Neural cell (in vitro differentiated cells): ENCODE results near the gene NLN. TPM values are rescaled to one million over a fixed set of nuclear protein-coding genes. Genes with fewer than 3 reads are reported as not detected.

Source experiments
- H2AFZ ChIP-seq: fragments of 200-600, 300-800 bp; sonication (generic), shearing (Covaris generic); 2 replicates; pipeline ENCODE4 v1.6.0; 2014; ENCODE audit warnings: low read depth, mild to moderate bottlenecking, antibody characterized with exemption, low read length, moderate library complexity
- H3F3A ChIP-seq: fragments of 200-600 bp; shearing (Covaris generic); 2 replicates; pipeline ENCODE4 v1.6.1; 2016; ENCODE audit warnings: mild to moderate bottlenecking, moderate library complexity, mixed read lengths, antibody characterized with exemption, low read length; ENCODE audit not compliant: insufficient read depth, poor library complexity, severe bottlenecking
- H3K27ac ChIP-seq: fragments of 200-600, 300-800 bp; sonication (generic), shearing (Covaris generic); 2 replicates; pipeline ENCODE4 v1.5.1; 2014; ENCODE audit warnings: mild to moderate bottlenecking, low read length, moderate library complexity
- H3K27me3 ChIP-seq: fragments of 300-800, 200-600 bp; sonication (generic), shearing (Covaris generic); 2 replicates; pipeline ENCODE4 v1.6.0; 2014; ENCODE audit warnings: mild to moderate bottlenecking, low read depth, low read length, moderate library complexity; ENCODE audit not compliant: insufficient read depth
- H3K36me3 ChIP-seq: fragments of 300-800, 200-600 bp; sonication (generic), shearing (Covaris generic); 2 replicates; pipeline ENCODE4 v1.5.1; 2014; ENCODE audit warnings: mild to moderate bottlenecking, antibody characterized with exemption, low read length, moderate library complexity; ENCODE audit not compliant: insufficient read depth
- H3K4me2 ChIP-seq: fragments of 300-800, 200-600 bp; sonication (generic), shearing (Covaris generic); 2 replicates; pipeline ENCODE4 v1.6.0; 2014; ENCODE audit warnings: mild to moderate bottlenecking, low read length
- H3K4me3 ChIP-seq: fragments of 300-800, 200-600 bp; sonication (generic), shearing (Covaris generic); 2 replicates; pipeline ENCODE4 v1.5.1; 2014; ENCODE audit warnings: mild to moderate bottlenecking, low read length, moderate library complexity
- H3K79me2 ChIP-seq: fragments of 200-600 bp; shearing (Covaris generic); replicated peaks from 2 replicates; pipeline ENCODE4 v1.6.0; 2014; ENCODE audit warnings: mild to moderate bottlenecking, low read length, moderate library complexity; ENCODE audit not compliant: insufficient read depth
- H3K9ac ChIP-seq: fragments of 300-800, 200-600 bp; sonication (generic), shearing (Covaris generic); 2 replicates; pipeline ENCODE4 v1.6.1; 2016; ENCODE audit warnings: mild to moderate bottlenecking, low read length, mixed read lengths
- H3K9me2 ChIP-seq: fragments of 200-600 bp; shearing (Covaris generic); 2 replicates; pipeline ENCODE4 v1.6.1; 2016; ENCODE audit warnings: mild to moderate bottlenecking, low read length, mixed read lengths; ENCODE audit not compliant: insufficient read depth
- H3K9me3 ChIP-seq: fragments of 200-600, 300-800 bp; sonication (generic), shearing (Covaris generic); 2 replicates; pipeline ENCODE4 v1.6.1; 2016; ENCODE audit warnings: mild to moderate bottlenecking, mixed run types, low read length, moderate library complexity, mixed read lengths
- H4K20me1 ChIP-seq: fragments of 200-600 bp; shearing (Covaris generic); 2 replicates; pipeline ENCODE4 v1.6.1; 2016; ENCODE audit warnings: mild to moderate bottlenecking, mixed run types; ENCODE audit not compliant: insufficient read depth
- EZH2 ChIP-seq: fragments of 200-600, 300-800 bp; shearing (Covaris generic), sonication (generic); IDR thresholded peaks from 2 replicates; pipeline ENCODE4 v1.6.1; 2014; ENCODE audit warnings: antibody characterized with exemption, low read length, borderline replicate concordance, mild to moderate bottlenecking; ENCODE audit not compliant: insufficient read depth, poor library complexity, severe bottlenecking
- MXI1 ChIP-seq: fragments of 450-650 bp; conservative IDR thresholded peaks from 2 replicates; pipeline ENCODE4 v1.6.1; 2014; ENCODE audit warnings: antibody characterized with exemption, mild to moderate bottlenecking; ENCODE audit not compliant: poor library complexity, severe bottlenecking
- RAD21 ChIP-seq: fragments of 450-650 bp; conservative IDR thresholded peaks from 2 replicates; pipeline ENCODE4 v1.6.1; 2014; ENCODE audit warnings: antibody characterized with exemption, mild to moderate bottlenecking, moderate library complexity
- TAF1 ChIP-seq: IDR thresholded peaks from 2 replicates; pipeline ENCODE4 v1.6.1; 2012; ENCODE audit warnings: low read depth
- polyA plus RNA-seq: library from polyadenylated mRNA; depleted of rRNA; stranded (reverse); fragments of >200 nt; gene quantifications from 2 replicates; pipeline ENCODE4 v1.2.3, GENCODE V29; 2014
- TF ChIP-seq, protein P1 (sequence below): IDR thresholded peaks from 2 replicates; pipeline ENCODE4 v1.6.1; 2012; ENCODE audit warnings: borderline replicate concordance
- TF ChIP-seq, protein P2 (sequence below): fragments of 450-650 bp; IDR thresholded peaks from 2 replicates; pipeline ENCODE4 v1.5.1; 2014; ENCODE audit warnings: antibody characterized with exemption, mild to moderate bottlenecking, moderate library complexity; ENCODE audit not compliant: poor library complexity, severe bottlenecking

The NLN gene
- polyA plus RNA-seq, 1 donor from 2014 or later, result 18.7 TPM

DNA sequence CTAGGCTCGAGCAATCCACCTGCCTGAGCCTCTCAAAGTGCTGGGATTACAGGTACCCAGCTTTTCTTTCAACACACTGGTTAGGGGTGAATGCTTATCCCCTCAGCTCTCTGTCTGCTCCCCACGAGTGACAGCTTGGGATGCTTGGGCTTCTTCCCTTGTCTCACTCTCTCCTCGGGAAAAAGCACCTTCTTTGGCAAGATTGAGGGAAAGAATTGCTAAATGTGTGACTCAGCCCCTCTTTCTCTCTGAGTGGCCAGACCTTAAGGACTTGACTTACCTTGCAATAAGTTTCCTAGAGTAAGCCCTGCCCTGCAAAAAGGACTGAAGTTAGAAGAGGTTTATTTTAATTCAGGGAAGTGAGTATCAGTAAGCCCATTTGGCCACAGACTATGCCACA, 136.3 kb downstream of the NLN start:
- no peaks in the 10 kb centered on the region for H4K20me1 ChIP-seq
- no peak overlapping the region for H3K9ac ChIP-seq
- no peak overlapping the region for H3K4me3 ChIP-seq
- H3F3A ChIP-seq, result no peaks in the 10 kb centered on the region
- no peaks in the 10 kb centered on the region for H3K27me3 ChIP-seq
- no peak overlapping the region for H3K27ac ChIP-seq
- no peak overlapping the region for H2AFZ ChIP-seq
- H3K79me2 ChIP-seq, result no peaks in the 10 kb centered on the region
- TF ChIP-seq TAF1 (no peak), EZH2 (no peak), MXI1 (no peak), RAD21 (no peak)
- TF ChIP-seq, protein P1, sequence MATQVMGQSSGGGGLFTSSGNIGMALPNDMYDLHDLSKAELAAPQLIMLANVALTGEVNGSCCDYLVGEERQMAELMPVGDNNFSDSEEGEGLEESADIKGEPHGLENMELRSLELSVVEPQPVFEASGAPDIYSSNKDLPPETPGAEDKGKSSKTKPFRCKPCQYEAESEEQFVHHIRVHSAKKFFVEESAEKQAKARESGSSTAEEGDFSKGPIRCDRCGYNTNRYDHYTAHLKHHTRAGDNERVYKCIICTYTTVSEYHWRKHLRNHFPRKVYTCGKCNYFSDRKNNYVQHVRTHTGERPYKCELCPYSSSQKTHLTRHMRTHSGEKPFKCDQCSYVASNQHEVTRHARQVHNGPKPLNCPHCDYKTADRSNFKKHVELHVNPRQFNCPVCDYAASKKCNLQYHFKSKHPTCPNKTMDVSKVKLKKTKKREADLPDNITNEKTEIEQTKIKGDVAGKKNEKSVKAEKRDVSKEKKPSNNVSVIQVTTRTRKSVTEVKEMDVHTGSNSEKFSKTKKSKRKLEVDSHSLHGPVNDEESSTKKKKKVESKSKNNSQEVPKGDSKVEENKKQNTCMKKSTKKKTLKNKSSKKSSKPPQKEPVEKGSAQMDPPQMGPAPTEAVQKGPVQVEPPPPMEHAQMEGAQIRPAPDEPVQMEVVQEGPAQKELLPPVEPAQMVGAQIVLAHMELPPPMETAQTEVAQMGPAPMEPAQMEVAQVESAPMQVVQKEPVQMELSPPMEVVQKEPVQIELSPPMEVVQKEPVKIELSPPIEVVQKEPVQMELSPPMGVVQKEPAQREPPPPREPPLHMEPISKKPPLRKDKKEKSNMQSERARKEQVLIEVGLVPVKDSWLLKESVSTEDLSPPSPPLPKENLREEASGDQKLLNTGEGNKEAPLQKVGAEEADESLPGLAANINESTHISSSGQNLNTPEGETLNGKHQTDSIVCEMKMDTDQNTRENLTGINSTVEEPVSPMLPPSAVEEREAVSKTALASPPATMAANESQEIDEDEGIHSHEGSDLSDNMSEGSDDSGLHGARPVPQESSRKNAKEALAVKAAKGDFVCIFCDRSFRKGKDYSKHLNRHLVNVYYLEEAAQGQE, result no peak
- no peaks in the 10 kb centered on the region for H3K36me3 ChIP-seq
- no peak overlapping the region for H3K4me2 ChIP-seq
- H3K9me3 ChIP-seq, result no peaks in the 10 kb centered on the region
- H3K9me2 ChIP-seq, result no peaks in the 10 kb centered on the region

GRCh38 chr5:65861830-65862241, 139.8 kb downstream of the NLN start:
- no peak overlapping the region for H3K4me3 ChIP-seq
- no peak overlapping the region for H3K9ac ChIP-seq
- no peak overlapping the region for H3K4me2 ChIP-seq
- no peaks in the 10 kb centered on the region for H3K9me2 ChIP-seq
- no peaks in the 10 kb centered on the region for H4K20me1 ChIP-seq
- no peaks in the 10 kb centered on the region for H3K79me2 ChIP-seq
- no peaks in the 10 kb centered on the region for H3K9me3 ChIP-seq
- no peak overlapping the region for H3K27ac ChIP-seq
- no peak overlapping the region for H2AFZ ChIP-seq
- H3K36me3 ChIP-seq, result no peaks in the 10 kb centered on the region
- no peaks in the 10 kb centered on the region for H3F3A ChIP-seq
- H3K27me3 ChIP-seq, result no peaks in the 10 kb centered on the region
- TF ChIP-seq, protein P2, sequence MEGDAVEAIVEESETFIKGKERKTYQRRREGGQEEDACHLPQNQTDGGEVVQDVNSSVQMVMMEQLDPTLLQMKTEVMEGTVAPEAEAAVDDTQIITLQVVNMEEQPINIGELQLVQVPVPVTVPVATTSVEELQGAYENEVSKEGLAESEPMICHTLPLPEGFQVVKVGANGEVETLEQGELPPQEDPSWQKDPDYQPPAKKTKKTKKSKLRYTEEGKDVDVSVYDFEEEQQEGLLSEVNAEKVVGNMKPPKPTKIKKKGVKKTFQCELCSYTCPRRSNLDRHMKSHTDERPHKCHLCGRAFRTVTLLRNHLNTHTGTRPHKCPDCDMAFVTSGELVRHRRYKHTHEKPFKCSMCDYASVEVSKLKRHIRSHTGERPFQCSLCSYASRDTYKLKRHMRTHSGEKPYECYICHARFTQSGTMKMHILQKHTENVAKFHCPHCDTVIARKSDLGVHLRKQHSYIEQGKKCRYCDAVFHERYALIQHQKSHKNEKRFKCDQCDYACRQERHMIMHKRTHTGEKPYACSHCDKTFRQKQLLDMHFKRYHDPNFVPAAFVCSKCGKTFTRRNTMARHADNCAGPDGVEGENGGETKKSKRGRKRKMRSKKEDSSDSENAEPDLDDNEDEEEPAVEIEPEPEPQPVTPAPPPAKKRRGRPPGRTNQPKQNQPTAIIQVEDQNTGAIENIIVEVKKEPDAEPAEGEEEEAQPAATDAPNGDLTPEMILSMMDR, result no peak
- TF ChIP-seq, protein P1, result no peak
